ENCODE measurements around the gene LMX1B. TPM values are rescaled to one million over a fixed set of nuclear protein-coding genes. Genes with fewer than 3 reads are reported as not detected.

LMX1B gene
- total RNA-seq, 4 donors from 2014 or later = 3.2 to 6.9 (median 4.6) TPM

DNA sequence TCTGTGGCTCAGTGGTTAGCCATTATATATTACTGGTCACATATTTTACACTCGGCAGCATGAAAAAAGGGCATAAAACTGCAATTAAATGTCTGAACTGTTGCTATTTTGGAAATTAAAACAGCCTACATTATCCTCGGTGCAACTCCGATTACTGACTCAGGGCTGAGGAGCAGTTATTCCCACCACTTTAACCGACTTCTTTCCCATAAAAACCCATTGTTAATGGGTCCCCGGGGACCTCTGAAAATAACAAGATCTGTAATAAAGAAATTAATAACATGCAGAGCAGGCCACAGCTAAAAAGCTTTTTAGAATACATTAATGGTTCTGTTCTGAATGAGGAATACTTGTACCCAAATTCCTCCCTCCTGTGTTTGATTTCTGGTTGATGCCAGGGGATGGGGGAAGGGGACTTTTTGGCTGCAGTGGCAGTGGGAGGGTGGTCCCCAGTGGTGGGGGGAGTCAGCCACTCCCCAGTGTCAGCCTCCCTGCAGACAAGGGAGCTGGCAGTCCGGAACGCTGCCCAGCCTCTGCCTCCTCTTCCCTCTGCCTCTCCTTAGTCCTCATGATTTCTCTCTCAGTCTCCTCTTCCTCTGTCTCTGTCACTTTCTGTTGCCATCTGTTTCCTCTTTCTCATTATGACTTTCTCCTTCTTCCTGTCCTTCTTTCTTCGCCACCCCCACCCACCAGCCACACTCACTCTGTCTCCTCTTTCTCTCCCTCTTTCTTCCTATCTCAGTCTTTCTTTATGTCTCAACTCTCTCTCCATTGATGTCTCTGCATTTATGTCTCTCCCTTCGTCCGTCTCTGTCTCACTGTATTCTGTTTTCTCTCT is 132.1 kb downstream of the LMX1B start:
- H3K4me3 ChIP-seq (ENCODE audit: low read depth, poor library complexity, severe bottlenecking) = no peak overlapping the region
- intact Hi-C loops (cut with DNase I; ENCODE audit: low total_unique reads) = no loop called here
- WGBS, 2 donors = 56 to 57% methylated on average over 10 of the region's 10 CpGs
- peak in 1 of 2 donors; percentile 48 for DNase-seq (ENCODE audit: low spot score in 2 of 2)
- TF ChIP-seq POLR2A (IDR thresholded peaks at IDR 0.05) (no peak), CTCF (IDR thresholded peaks at IDR 0.05) (no peak)

Other genes with a start within 250 kb of the LMX1B start
- gene ZBTB43, start 191.1 kb downstream of the LMX1B start, total RNA-seq = 100 to 1,000 TPM in 1 of 4 donors, 10 to 100 TPM in 3; 26.9 to 153 (median 35.6) TPM
- 10 to 100 TPM; 12.0 to 13.8 (median 13.1) TPM for gene ZBTB34, start 246.7 kb downstream of the LMX1B start, total RNA-seq

All from lower leg skin (tissue), 4 donors.